RWPE2 (cell line): Measurements from ENCODE around the gene RBM6.
"Not testable (repeated sequence)": the region's sequence is repeated elsewhere in the genome, so short reads cannot be mapped to it uniquely, and the experiment has no call there.

Experiments
- ATAC-seq: fragments of 200-7000 bp; cut with Tn5 transposase; 3 replicates; pipeline ENCODE4 v1.9.1; 2021; ENCODE audit warnings: low read depth
- DNase-seq: peaks from one replicate; pipeline ENCODE4 v3.0.0-alpha.2; 2020; ENCODE audit warnings: low spot score
- H3K27ac ChIP-seq: fragments of 450-650 bp; 2 replicates; pipeline ENCODE4 v1.5.1; 2017; ENCODE audit warnings: mild to moderate bottlenecking; ENCODE audit not compliant: poor library complexity, severe bottlenecking
- H3K27me3 ChIP-seq: fragments of 250-450 bp; sonication (Bioruptor Pico); 2 replicates; pipeline ENCODE4 v1.5.1; 2021; ENCODE audit warnings: mild to moderate bottlenecking, moderate library complexity; ENCODE audit not compliant: insufficient read depth, poor library complexity, severe bottlenecking
- H3K36me3 ChIP-seq: fragments of 250-450 bp; sonication (Bioruptor Pico); 2 replicates; pipeline ENCODE4 v1.5.1; 2020; ENCODE audit warnings: low read depth, mild to moderate bottlenecking, moderate library complexity
- H3K4me1 ChIP-seq: fragments of 250-450 bp; sonication (Bioruptor Pico); 2 replicates; pipeline ENCODE4 v1.5.1; 2021; ENCODE audit warnings: mild to moderate bottlenecking, moderate library complexity; ENCODE audit not compliant: insufficient read depth, poor library complexity, severe bottlenecking
- H3K4me3 ChIP-seq: fragments of 250-450 bp; sonication (Bioruptor Pico); 2 replicates; pipeline ENCODE4 v1.5.1; 2021; ENCODE audit warnings: mild to moderate bottlenecking, moderate library complexity; ENCODE audit not compliant: severe bottlenecking
- H3K9me3 ChIP-seq: fragments of 250-450 bp; sonication (Bioruptor Pico); 2 replicates; pipeline ENCODE4 v1.5.1; 2021; ENCODE audit warnings: mild to moderate bottlenecking, moderate library complexity; ENCODE audit not compliant: severe bottlenecking
- CTCF ChIP-seq: fragments of 450-650 bp; IDR thresholded peaks from one replicate; pipeline ENCODE4 v1.5.1; 2017; ENCODE audit warnings: mild to moderate bottlenecking, moderate library complexity; ENCODE audit not compliant: poor library complexity, severe bottlenecking

The RBM6 gene

DNA sequence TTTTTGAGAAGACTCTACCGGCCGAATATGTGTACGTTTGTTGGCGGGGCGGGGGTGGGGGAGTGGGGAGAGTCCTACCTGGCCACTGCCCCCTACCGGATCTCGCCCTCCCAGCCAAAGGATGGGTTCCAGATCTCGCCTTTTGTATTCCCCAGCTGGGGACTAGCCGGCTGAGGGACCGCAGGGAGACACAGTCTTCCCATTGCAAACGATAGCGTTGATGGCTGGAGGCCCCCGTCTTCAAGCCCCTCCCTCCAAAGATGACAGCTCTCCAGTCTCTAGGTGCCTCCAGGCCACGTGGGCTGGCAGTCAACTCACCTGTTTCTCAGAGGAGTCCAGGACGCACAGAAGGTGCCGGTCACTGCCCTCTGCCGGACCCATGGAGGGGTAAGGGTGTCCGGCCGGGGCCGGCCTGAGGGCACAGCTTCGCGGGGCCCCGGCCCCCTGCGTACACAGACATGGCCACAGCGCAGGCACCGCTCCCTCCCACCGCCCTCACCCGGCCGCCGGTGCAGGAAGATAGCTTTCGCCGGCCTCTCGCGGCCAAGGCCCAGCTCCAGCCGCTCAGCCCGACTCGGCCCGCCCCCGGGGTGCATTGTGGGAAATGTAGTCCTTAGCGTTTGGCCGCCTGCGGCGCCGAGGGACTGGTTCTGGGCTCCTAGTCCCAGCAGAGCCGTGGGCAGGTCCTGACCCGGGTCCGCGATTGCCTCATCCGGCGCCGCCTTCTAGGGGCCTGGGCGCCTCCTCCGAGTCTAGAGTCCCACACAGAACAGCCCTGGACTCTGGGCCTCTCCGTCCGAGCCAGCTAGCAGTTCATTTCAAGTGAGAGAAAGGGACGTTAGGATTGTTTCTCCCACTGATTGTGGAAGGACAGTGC, 10.4 kb upstream of the RBM6 start, which contains the start of gene MON1A:
Gene MON1A, minus strand, starts transcription at position 521 of the 877 bp plus-strand sequence. CDS start 16,465 bp downstream, outside the sequence.
- DNase-seq = peak; percentile 95
- Histone ChIP-seq H3K36me3 (no peaks in the 10 kb centered on the region), H3K4me3 (peak within 1 kb of the TSS; percentile 63), H3K9me3 (no peaks in the 10 kb centered on the region), H3K4me1 (peaks cover 15% of the 10 kb centered on the region), H3K27ac (peak within 1 kb of the TSS; percentile 42), H3K27me3 (no peaks in the 10 kb centered on the region)
- ATAC-seq = peak; percentile 91
- peak; percentile 48 for TF ChIP-seq CTCF

DNA sequence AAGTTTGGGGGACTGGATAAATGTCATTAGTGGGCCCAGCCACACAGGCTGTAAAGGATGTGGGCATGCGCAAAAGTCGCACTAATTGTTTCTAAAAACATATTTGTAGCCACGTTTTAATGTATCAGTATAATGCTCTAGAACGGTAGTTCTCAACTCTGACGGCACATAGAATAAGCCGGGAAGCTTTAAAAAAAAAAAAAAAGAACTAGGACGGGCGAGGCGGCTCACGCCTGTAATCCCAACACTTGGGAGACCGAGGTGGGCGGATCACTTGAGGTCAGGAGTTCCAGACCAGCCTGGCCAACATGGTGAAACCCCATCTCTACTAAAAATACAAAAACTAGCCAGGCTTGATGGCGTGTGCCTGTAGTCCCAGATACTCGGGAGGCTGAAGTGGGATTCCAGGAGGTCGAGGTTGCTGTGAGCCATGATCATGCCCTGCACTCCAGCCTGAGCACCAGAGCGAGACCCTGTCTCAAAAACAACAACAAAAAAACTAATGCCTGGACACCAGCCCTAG, 9.7 kb upstream of the RBM6 start:
- no peak for DNase-seq

GRCh38 chr3:49930922-49931321, 9.0 kb upstream of the RBM6 start:
- no peak overlapping the region for H3K4me3 ChIP-seq
- H3K27ac ChIP-seq = no peak overlapping the region
- H3K36me3 ChIP-seq = no peaks in the 10 kb centered on the region
- peaks cover 7% of the 10 kb centered on the region for H3K4me1 ChIP-seq
- no peaks in the 10 kb centered on the region for H3K27me3 ChIP-seq
- TF ChIP-seq CTCF = no peak
- DNase-seq (no peak), ATAC-seq (no peak)
- no peaks in the 10 kb centered on the region for H3K9me3 ChIP-seq

More for the DNA sequence above, 9.7 kb upstream of the RBM6 start:
- Histone ChIP-seq H3K9me3 (no peaks in the 10 kb centered on the region), H3K4me3 (peak overlapping the region; percentile 63), H3K4me1 (peaks cover 8% of the 10 kb centered on the region), H3K27ac (peak overlapping the region; percentile 42), H3K27me3 (no peaks in the 10 kb centered on the region), H3K36me3 (no peaks in the 10 kb centered on the region)
- TF ChIP-seq CTCF = no peak
- no peak for ATAC-seq

DNA sequence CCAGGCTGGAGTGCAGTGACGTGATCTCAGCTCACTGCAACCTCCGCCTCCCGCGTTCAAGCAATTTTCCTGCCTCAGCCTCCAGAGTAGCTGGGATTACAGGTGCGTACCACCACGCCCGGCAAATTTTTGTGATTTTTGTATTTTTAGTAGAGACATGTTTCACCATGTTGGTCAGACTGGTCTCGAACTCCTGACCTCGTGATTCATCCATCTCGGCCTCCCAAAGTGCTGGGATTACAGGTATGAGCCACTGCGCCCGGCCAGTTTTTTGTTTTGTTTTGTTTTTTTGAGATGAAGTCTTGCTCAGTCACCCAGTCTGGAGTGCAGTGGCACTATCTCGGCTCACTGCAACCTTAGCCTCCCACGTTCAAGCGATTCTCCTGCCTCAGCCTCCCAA, 7.7 kb upstream of the RBM6 start:
- H3K9me3 ChIP-seq, H3K4me3 ChIP-seq, ATAC-seq, H3K36me3 ChIP-seq, H3K4me1 ChIP-seq, H3K27ac ChIP-seq, H3K27me3 ChIP-seq, DNase-seq: not testable (repeated sequence)

DNA sequence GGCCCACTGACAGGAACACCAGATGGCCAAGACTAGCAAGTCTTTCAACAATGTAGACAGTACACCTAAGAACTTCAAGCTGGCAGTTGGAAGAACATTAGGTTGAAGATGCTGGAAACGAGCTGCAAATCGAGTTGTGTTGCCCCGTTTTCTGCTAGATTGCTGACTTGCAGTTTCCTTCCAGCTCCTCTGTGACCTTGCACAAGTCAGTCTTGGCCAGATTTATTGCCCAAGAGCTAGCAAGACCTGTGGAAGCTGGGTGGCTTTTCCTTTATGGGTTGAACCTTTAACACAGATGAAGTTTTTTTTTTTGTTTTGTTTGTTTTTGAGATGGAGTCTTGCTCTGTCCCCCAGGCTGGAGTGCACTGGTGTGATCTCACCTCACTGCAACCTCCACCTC, 2.9 kb upstream of the RBM6 start:
- Histone ChIP-seq H3K27ac (no peak overlapping the region), H3K36me3 (peaks cover 4% of the 10 kb centered on the region; the same call in 1 of the 2 replicates), H3K27me3 (no peaks in the 10 kb centered on the region), H3K4me3 (no peak overlapping the region), H3K9me3 (no peaks in the 10 kb centered on the region), H3K4me1 (peaks cover 4% of the 10 kb centered on the region)
- no peak for TF ChIP-seq CTCF
- DNase-seq = no peak
- ATAC-seq = no peak
